KOPT-K1 (cell line): Measurements from ENCODE around the gene RCAN2.

Source experiments
- H3K27ac ChIP-seq: fragments of 200-600 bp; sonication (generic); 2 replicates; pipeline ENCODE4 v1.5.1; 2016; ENCODE audit warnings: antibody characterized with exemption, mild to moderate bottlenecking, low read depth, low read length; ENCODE audit not compliant: poor library complexity, severe bottlenecking
- H3K36me3 ChIP-seq: fragments of 200-600 bp; sonication (generic); 2 replicates; pipeline ENCODE4 v1.5.1; 2017; ENCODE audit warnings: antibody characterized with exemption, mild to moderate bottlenecking, low read length, moderate library complexity; ENCODE audit not compliant: insufficient read depth
- H3K9me3 ChIP-seq: fragments of 200-600 bp; sonication (generic); 2 replicates; pipeline ENCODE4 v1.5.1; 2017; ENCODE audit warnings: antibody characterized with exemption, low read length, mild to moderate bottlenecking; ENCODE audit not compliant: insufficient read depth, poor library complexity, severe bottlenecking

Gene RCAN2

DNA sequence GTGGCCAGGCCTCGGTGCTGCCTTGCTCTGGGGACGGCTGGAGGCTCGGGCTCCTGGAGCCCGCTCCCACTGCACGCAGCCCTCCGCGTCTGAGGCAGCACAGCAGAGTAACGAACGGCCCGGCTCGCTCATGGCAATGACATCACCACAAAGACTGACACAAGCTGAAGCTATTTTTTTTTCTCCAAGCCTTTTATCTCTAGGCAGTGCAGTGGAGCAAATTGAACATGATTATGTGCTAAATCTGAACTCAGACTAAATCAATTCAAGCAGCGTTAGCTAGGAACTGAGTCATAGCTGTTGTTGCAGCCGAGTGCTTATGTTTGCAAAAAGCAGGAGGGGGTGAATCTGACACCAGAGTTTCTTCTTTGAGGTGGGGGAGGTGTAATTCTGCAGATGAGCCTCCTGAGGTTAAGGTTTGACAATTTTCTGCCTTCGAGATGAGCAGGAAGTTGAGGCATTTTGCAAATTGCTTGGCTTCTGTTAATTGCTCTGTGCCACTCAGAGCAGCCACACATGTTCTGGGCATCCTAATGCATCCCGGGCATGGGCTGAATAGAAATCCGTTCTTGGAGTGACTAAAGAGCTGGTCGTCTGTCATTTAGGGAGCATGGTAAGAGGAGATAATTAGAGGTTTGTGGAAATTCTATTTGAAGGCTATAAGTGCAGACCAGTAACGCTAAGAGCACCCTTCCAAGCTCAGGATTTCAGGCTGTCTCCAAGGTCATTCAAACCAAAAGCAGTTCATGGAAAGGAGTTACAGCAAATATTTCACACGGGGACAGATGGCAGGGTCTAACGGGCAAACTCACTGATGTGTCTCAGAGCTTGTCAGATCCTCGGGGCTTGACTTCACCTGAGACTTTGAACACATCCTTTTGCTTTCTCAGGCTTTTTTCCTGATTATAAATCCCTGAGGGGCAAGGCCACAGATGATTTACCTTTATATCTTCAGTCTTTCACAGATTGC is 165.4 kb downstream of the RCAN2 start:
- H3K9me3 ChIP-seq, result no peaks in the 10 kb centered on the region
- H3K27ac ChIP-seq, result no peak overlapping the region
- no peaks in the 10 kb centered on the region for H3K36me3 ChIP-seq

DNA sequence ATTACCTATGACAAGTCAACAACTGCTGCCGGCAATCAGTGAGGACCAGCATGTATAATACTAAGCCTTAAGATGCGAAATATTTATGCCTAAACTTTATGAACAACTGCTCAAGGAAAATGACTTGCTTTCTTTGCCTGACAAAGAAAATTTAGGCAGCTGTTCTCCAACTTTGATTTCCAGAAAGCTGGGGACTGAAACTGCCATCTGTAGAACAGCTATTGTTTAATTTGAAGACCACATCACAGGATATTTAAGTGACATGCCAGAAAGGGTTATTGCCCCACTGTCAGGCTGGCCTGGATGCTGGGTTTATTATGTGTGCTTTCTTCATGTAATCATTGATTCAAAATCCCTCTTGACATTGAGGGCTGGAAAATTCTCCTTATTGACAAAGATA is 166.5 kb downstream of the RCAN2 start:
- no peaks in the 10 kb centered on the region for H3K9me3 ChIP-seq
- no peak overlapping the region for H3K27ac ChIP-seq
- no peaks in the 10 kb centered on the region for H3K36me3 ChIP-seq

DNA sequence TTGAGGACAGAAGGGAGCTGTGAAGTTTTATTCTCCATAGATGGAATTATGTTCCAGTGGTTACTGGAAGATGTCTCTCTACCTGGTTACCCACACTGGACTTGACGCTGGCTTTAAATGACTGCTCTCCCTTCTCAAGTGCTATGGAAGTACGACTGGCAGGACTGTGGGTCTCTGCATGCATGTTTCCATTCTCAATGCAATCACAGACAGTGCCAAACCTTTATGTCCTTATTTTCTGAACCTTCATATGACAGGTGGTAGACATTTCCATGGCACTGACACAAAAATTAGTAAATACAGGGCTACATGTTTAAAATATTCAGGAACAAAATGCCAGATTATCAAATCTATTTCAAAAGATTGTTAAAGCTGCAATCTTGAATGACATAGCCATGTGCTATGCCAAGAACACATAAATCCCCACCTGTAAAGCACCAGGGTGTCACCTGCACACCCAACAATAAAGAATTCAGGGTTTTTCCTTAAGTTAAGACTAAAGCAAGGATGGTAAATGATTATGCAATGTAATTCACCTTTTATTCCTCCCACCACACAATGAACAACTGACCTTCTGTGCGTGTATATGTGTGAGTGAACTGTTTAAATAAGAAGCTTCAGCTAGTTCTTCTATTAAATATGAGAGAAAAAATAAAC is 167.2 kb downstream of the RCAN2 start:
- no peaks in the 10 kb centered on the region for H3K36me3 ChIP-seq
- no peak overlapping the region for H3K27ac ChIP-seq
- H3K9me3 ChIP-seq, result no peaks in the 10 kb centered on the region

DNA sequence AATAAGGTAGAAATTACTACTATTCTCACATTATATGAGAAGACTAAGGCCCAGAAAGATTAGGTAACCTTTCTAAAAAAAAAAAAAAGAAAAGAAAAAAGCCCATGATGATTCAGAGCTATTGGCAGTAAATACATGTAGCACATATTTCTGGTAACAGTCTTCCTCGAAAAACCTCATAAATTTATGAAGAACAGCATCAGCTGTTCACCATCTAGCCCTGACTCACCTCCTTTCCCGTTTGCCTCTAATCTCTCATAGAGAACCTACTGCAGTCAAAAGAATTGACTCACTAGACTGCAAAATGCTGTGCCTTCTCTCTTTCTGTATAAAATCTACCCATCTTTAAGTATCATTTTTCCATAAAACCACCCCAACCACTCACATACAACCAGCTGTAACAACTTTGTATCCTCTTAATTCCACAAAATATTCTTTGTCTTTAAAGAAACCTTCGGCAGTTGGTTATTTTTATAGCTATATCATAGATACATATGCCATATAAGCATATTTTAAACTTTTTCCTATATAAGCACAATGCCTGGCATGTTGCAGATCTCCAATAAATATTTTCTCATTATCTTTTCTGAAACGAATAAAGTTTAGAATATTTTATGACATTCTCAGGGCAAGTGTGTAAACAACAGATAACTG is 167.8 kb downstream of the RCAN2 start:
- H3K27ac ChIP-seq, result no peak overlapping the region
- H3K9me3 ChIP-seq, result no peaks in the 10 kb centered on the region
- no peaks in the 10 kb centered on the region for H3K36me3 ChIP-seq

DNA sequence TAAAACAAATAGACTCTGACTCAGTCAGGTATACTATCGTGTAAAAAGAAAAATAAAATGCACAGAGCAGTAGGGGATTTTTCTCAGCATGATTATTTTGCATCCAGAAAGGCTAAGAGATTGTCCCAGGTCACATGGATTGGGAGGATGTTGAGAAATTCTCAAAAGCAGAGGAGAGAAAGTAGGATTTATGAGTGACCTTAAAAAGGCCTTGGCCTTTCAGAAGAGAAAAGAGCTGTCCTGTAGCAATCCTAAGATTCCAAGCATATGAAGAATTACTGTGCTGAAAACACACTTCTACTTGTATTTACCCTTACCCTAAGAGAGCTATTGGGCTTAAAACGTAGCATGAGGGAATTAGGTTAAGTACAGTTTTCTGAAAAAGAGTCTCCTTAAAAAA is 170.7 kb downstream of the RCAN2 start:
- H3K9me3 ChIP-seq, result no peaks in the 10 kb centered on the region
- H3K36me3 ChIP-seq, result no peaks in the 10 kb centered on the region
- no peak overlapping the region for H3K27ac ChIP-seq

DNA sequence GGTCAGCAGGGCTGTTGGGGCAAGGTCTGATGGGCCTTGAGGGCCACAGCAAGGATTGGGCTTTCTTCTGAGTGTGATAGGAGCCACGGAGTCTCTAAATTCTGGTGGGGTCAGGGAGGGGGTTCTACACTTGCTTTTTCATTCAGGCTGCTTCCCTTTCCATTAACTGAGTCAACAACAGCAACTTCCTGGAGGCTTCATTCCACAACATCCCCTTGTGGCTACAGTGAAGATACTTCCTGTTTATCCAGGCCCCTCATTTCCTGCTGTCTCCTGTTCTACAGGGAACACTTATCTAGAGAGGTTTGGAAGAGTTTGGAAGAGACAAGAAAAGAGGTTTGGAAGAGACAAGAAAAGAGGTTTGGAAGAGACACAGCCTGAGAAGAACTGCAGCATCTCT is 175.7 kb downstream of the RCAN2 start:
- Histone ChIP-seq H3K27ac (no peak overlapping the region), H3K9me3 (no peaks in the 10 kb centered on the region), H3K36me3 (no peaks in the 10 kb centered on the region)

DNA sequence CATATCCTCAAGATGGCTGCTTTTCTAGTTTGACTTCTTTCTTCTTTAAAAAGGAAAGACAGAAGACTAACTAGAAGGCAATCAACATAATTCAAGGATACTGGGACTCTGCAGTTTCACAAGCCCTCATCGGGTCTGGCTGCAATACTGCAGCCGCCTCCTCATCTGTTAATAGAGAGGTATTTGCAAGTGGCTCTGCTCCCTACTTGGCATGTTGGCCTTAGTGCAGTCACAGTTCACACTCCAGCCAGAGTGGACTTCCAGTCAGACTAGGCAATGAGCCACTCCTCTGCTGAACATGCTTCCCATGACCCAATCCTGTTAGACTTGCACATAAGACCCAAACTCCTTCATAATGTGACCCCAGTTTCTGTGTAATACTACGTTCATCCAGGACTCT is 178.6 kb downstream of the RCAN2 start:
- Histone ChIP-seq H3K9me3 (no peaks in the 10 kb centered on the region), H3K36me3 (no peaks in the 10 kb centered on the region), H3K27ac (no peak overlapping the region)

DNA sequence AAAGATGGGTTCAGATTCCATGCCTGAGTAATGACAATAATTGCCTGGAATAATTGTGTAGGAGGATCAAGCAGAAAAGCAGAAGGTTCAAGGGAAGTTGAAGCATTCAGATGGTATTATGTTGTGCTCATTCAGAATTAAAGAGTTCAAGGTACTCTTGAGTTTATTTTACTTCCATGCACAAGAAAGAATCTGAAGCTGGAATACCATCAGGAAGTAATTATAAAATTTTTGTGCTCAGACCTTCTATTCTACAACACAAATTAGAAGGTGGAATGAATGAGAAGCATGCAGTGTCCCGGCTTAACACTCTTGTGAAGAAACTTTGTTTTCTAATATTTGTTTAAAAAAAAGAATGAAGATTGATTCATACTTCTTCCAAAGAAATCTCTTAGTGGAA is 181.1 kb downstream of the RCAN2 start:
- no peak overlapping the region for H3K27ac ChIP-seq
- no peaks in the 10 kb centered on the region for H3K9me3 ChIP-seq
- no peaks in the 10 kb centered on the region for H3K36me3 ChIP-seq

DNA sequence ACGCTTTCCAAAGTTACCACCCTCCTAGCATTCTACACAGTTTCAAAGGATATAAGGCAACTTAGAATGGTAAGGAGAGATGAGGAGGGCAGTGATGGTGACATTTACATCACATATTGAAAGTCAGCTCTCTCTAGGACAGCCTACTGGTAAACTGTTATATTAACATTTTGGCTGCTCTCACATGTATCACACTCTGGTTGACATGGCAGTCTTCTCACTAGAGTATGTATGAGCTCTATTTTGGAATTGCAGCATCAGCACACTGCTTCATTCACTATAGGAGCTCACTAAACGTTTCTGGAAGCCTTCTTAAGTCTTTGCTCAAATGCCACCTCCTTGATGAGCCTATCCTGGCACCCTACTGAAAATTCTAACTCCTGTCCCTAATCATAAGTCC is 184.8 kb downstream of the RCAN2 start:
- H3K9me3 ChIP-seq, result no peaks in the 10 kb centered on the region
- H3K36me3 ChIP-seq, result no peaks in the 10 kb centered on the region
- no peak overlapping the region for H3K27ac ChIP-seq

DNA sequence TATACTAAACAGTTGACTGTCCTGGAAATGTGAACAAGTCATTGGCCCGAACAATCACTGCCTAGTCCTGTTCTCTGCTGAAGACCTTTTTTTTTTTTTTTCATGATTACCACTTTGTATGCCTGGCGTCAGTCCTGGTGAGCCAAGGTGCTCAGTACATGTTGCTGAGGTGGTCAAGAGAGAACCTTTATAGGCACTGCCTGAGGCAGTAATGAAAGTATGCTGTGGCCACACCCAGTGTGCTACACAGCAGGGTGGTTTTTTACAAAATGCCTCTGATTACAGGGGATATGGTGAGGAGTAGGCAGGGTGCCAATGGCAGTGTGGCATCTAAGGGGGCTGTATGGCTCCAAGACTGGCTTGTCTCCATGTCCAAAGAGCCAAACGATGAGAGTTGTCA is 185.4 kb downstream of the RCAN2 start:
- no peak overlapping the region for H3K27ac ChIP-seq
- H3K36me3 ChIP-seq, result no peaks in the 10 kb centered on the region
- no peaks in the 10 kb centered on the region for H3K9me3 ChIP-seq

DNA sequence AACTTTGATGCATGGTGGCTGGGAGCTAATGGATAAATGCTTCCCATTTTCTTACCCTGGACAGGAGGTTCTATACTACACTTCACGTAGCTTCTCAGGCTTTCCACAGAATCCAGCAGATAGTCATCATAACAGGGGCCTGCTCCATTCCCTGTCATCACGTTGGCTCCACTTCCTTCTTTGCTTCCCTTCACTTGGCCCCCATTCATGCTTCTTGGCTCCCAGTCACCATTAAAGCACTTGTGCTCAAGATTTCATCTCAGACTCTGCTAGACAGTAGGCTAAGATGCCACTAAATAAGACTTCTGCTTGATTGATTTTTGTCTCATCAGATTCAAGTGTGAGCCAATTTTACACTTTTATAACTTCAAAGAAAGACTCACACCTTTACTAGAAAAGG is 186.0 kb downstream of the RCAN2 start:
- H3K27ac ChIP-seq, result no peak overlapping the region
- H3K9me3 ChIP-seq, result no peaks in the 10 kb centered on the region
- H3K36me3 ChIP-seq, result no peaks in the 10 kb centered on the region

DNA sequence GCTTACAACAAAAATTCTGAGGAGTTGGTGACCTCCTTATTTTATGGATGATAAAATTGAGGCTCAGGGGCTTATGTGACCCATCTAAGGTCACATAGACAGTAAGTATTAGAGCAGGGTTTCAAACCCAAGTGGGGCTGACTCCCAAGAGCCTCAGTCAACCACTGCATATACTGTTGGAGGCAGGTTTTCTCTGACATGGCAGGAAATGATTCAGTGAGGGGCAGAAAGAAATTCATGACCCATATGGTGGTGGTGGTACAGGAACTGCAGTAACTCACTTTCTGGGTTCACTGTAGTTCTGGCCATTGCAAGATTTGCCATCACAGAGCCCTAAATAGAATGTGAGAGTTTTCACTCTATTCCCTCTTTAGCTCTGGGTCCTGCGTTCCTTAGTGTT is 188.4 kb downstream of the RCAN2 start:
- Histone ChIP-seq H3K27ac (no peak overlapping the region), H3K36me3 (no peaks in the 10 kb centered on the region), H3K9me3 (no peaks in the 10 kb centered on the region)

DNA sequence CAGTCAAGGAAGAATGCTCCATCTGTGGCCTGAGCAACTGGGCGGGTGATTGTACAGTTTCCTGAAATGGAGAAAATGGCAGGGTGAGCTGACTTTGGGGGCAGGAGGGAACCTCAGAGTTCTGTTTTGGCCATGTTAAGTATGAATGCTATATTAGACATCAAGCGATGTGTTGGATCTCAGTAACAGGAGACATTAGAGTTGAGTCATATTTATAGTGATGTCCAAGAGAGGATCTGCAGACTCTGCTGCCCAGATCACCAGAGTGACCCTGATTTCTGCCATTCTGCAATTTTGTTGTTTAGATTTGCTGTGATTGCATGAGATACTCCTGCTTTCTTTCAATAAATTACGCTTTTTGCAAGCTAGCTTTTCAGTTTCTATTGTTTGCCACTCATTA is 189.1 kb downstream of the RCAN2 start:
- no peak overlapping the region for H3K27ac ChIP-seq
- no peaks in the 10 kb centered on the region for H3K36me3 ChIP-seq
- no peaks in the 10 kb centered on the region for H3K9me3 ChIP-seq

DNA sequence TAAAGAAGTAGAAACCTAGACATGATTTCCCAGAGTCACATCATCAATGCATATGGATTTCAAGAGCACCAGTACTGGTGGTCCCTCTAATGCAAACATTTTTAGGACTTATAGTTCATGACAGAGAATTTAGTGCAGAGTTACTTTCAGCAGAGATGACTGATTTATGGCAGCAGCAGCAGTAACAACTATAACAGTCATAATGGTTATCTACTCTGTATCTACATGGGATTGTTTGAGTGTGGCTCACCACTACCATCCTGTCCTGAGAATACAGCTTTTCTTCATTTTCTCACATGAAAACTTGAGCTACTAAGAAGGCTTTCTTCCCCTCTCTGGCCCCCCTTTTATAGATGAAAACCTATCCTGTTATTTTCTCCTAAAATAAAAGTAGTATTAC is 192.0 kb downstream of the RCAN2 start:
- Histone ChIP-seq H3K27ac (no peak overlapping the region), H3K9me3 (no peaks in the 10 kb centered on the region), H3K36me3 (no peaks in the 10 kb centered on the region)

DNA sequence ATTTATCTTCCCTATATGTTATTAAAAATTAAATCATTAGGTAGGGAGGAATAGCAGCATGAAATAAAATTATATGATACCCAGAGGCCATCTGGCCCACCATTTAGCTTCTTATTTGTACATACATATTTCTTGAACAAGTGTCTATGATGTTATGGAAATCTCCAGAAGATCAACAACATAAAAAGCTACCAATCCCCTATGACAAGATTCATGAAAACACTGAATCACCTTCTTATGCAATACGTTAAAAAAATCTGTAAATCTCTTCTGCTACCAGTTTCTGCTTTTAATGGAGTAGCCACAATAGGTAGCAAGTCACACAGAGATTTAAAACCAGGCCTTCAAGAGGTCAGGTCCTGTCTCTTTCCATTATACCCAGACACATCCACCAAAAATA is 194.7 kb downstream of the RCAN2 start:
- no peaks in the 10 kb centered on the region for H3K9me3 ChIP-seq
- H3K36me3 ChIP-seq, result no peaks in the 10 kb centered on the region
- H3K27ac ChIP-seq, result no peak overlapping the region
